GM18505 (cell line): ENCODE results near the gene KCNMA1.

Experiments used
- ATAC-seq: cut with Tn5 transposase; IDR thresholded peaks from one replicate; pipeline ENCODE4 v1.9.1; 2021; ENCODE audit not compliant: unreplicated experiment
- POLR2A ChIP-seq: IDR thresholded peaks from 4 replicates; pipeline ENCODE4 v1.6.1; 2011; ENCODE audit warnings: borderline replicate concordance; ENCODE audit not compliant: insufficient read depth, insufficient read length; ENCODE audit errors: extremely low read depth

Gene KCNMA1

DNA sequence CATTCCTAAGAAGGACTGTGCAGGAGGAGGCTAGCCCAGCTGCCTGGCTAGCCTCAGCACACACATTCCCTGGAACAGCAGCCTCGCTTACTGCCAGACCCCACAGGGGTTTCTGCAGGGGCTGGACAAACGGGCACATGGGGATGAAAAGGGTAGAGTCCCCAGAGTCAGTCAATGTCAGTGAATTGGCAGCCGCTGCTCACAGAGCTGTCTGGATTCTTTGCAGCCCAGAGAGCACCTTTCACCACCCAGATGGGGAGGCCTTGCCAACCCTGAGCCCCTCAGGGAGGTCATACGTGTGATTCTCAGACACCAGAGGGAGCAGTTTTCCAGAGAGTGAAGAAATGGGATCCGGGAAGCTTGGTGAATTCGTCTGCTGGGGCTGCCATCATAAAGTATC lies 143.3 kb downstream of the KCNMA1 start:
- TF ChIP-seq POLR2A, result no peak
- ATAC-seq, result no peak

DNA sequence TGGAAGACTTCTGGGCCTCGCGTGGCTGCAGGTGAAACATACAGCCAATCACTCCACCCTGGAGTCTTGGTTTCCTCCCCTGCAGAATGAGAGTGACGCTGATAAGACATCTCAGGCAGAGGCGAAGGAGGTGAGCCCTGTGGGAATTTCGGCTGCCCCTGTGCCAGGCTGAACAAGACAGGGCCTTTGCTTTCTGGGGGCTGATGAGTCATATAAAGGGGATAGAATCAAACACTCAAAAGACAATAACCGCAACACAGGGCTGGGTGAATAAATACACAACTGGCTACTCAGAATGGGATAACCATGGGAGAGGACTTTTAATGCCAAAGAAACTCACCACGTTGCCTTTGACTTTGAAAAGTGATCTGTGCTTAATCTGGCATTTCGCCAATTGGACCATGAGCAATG lies 143.8 kb downstream of the KCNMA1 start:
- no peak for TF ChIP-seq POLR2A
- no peak for ATAC-seq

DNA sequence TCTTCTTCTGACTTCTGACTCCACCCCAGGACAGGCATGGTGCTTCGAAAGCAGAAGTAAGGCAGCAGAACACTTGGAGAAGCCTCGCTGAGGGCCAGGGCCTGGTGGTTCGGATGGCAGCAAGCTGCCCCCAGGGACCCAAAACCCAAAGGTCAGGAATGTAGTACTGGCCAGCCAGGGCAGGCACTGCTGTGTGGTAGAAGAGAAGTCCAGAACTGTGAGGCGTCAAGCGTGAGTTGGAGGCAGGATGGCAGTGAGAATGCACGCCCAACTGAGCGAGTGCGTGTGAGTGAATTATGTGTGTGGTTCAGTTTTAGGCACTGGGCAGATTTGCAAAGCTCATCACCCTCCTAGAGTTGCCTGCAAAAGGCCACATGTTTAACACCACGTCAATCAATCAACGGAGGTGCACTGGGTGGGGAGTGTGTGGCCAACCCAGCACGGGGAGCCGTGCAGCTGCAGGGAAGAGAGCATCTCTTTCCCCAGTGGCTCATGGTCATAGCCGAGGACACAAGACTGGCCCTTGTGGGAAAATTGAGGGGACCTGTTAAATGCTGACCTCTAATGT lies 144.3 kb downstream of the KCNMA1 start:
- TF ChIP-seq POLR2A, result no peak
- ATAC-seq, result no peak

DNA sequence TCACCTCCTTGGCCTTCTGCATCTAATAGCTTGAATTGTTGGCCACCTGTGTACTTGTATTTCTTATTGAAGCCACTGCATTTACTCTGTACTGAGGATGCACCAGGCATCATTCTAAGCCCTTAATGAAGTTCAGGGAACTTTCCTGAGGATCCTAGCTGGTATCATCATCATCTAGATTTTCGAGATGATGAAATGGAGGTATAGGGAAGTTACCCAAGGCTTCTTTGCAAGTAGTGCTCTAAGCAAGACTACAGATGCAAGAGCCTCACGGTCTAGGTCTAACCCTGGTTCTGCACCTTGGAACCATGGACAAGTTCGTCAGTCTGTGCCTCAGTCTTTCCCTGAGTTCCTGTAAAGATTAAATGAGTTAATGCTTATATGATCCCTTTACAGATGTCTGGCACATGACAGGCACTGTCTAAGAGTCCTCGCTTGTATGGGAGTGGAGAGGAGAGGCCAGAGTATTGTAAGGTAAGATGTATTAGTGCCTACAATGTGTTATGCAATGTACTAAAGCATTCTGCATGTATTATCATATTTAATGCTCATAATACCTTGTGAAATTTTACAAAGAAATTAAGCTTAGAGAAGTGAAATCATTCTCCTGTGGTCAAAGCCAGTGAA lies 145.1 kb downstream of the KCNMA1 start:
- no peak for ATAC-seq
- TF ChIP-seq POLR2A, result no peak

DNA sequence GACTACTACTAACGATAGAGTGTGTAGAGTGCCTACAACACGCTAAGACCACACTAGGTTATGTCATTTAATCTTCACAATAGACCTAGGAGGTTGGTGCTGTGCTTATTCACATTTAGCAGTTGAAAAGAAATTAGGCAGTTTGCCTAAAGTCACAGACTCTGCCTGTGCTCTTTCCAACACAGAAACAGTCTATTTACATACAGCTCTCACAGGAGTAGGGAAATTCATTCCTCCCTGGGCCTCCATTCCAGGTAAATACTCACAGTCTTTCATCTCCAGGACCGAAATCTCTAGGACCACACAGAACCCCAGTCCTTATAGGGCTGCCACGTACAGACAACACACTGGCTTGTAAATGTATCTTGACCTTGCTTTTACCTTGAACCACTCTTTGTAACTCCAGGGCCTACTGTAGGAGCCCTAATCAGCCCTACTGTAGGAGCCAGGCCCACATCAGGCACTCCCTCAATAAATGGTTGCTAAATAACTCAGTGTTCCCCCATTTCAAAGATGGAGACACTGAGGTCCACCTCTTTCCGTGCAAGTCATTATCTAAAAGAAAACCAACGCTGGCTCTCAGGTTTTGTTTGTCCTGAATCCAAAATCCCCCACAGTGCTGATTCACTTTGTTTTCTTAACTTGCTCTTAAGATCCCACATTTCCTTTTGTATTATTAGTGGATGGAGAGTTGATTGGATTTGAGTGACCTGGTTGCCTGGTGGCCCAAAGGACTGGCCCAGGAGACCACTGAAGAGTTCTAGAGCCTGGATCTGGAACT lies 146.9 kb downstream of the KCNMA1 start:
- TF ChIP-seq POLR2A, result no peak

DNA sequence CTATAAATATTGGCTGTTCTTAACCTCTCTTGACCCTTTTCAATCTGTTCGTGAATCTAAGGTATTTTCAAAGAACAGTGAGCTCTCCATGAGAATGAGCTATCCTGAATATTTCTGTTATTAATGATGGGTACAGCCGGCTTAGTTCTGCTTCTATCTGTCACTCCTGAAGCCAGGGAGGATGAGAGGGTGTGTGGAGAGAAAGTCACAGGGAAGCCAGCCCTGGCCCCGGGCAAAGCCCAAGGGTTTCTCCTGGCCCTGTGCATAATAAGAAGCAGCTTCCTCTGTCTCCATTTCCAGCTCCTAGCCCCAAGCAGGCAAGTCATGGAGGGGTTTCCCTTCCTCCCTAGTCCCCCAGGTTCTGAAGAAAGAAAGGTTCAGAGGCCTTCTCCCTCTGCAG lies 151.1 kb downstream of the KCNMA1 start:
- no peak for TF ChIP-seq POLR2A

More for the DNA sequence above, 146.9 kb downstream of the KCNMA1 start:
- no peak for ATAC-seq

DNA sequence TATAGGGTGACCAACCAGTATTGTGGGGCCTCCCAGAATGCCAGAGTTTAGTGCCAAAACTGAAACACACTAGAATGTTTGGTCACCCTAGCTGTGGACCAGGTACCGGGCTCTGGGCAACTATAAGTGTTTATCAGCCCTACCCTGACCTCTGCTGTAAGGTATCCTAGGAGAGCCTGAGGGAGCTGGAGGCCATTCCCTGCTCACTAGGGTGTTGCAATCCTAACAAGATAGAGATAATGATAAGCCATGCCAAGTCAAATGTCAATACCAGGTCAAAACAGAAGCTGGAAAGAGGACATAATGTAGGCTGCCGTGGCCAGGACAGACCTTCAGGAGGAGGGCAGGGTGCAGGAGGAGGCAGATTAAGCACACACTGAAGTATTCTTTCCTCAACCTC lies 151.8 kb downstream of the KCNMA1 start:
- TF ChIP-seq POLR2A, result no peak
- no peak for ATAC-seq

More for the DNA sequence above, 151.1 kb downstream of the KCNMA1 start:
- no peak for ATAC-seq

DNA sequence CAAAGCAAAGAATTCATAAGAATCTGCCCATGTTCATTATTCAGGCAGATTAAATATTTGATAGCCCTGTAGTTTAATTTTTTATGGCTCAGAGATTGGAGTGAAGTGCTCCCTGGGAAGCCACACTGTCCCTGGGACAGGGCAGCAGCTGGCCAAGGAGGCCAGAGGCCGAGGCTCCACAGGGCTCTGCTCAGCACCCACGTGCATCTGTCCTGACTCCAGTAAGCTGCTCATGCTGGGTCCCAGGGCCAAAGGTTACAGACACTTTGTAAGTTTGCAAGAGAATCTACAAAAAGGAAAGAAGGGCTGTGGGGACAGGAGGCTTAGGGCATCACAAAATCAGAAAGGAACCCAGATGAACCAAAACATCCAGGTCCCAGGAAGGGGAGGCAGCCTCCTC lies 155.5 kb downstream of the KCNMA1 start:
- no peak for TF ChIP-seq POLR2A
- no peak for ATAC-seq

DNA sequence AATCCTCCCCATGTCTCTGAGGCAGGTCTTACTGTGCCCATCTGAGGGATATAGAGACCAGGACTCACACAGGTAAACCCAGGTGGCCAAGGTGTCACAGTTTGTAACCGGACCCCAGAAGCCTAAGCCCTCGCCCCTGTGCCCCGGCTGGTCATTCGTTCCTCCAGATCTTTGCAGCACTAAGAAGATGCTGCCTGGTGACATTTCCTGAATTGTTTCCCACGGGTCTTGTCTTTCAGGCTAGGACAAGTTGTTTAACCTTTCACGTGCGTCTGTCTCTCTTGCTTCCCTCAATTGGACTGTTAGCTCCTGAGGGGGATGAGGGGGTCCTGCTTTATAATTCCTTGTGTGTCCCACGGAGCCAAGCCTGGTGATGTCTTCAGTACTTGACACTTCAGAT lies 158.0 kb downstream of the KCNMA1 start:
- TF ChIP-seq POLR2A, result no peak
- ATAC-seq, result no peak

DNA sequence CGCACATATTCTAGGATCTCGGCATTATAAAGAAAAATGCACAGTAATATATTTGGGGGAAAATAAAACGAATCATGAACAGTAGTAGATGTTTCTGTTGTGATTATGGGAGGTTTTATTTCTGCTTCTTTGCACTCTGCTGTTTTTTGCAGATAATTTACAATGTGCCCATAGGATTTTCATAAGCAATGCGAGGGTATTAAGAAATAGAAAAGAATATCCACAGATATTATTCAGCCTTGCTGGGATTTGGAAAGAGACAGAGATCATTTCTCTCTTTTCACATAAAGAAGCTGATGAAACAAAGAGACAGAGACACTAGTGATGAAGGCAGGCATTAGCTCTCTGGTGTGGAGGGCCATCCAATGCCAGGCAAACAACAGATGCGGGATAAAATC lies 158.6 kb downstream of the KCNMA1 start:
- TF ChIP-seq POLR2A, result no peak
- ATAC-seq, result no peak

DNA sequence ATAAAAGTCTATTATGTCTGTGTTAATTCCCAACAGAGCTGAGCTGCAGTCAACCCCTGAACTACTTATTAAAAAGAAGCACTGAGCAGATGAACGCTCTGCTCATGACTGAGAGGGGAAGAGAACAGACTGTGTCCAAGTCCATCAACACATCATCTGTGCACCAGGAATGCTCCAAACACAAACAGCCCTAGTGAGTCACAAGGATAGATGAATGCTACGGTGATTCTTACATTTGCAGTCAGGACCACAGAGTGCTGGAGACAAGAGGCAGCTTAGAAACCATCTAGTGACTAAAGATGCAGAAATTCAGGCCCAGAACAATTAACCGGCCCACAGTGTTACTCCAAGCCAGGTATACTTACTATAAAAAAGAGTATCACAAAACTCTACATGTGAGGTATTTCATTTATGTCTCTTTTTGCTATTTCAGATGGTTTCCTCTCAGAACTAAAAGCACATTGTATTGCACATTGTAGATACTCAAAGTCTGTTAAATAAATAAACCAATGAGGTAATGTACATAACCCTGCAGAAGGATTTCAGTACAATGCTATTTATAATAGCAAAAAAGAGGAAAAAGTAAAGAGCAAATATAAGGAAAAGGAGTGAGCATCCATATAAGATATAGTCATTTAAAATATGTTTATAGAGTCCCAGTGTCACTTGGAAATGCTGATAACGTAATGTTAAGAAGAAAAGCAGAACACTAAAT lies 159.2 kb downstream of the KCNMA1 start:
- no peak for TF ChIP-seq POLR2A
- ATAC-seq, result no peak

DNA sequence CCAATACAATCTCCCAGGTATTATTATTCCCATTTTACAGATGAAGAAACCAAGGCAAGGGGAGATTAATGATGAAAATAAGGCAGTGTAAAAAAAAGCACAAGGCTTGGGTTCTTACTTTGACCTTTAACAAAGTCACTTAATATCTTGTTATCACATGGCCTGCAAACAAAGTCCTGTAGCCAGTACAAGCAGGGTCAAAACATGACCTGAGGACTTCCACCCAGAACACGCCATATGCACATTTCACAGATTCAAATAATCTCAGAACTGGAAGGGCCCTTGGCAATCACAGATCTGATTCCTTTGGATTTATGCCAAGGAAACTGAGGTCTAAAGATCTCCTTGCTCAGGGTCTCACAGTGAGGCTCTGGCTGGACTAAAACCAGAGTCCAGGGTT lies 162.1 kb downstream of the KCNMA1 start:
- TF ChIP-seq POLR2A, result no peak
- ATAC-seq, result no peak

DNA sequence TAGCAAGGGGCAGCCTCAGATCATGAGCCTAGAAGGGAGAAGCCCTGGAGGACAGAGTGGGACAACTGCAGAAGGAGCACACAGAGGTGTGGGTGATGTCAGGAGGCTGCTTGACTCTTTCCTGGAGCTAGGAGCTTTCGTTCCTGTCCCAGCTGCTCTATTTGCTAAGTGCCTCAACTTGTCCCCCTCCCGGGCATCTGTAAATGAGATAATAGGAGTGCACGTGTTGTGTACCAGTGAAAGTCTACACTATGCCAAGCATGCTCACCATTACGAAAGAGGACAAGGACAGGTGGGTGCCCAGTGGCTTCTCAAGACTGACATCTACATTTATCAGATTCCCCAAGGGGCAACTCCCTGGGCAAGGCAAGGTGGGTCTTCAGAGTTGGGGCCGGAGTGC lies 162.7 kb downstream of the KCNMA1 start:
- ATAC-seq, result no peak
- TF ChIP-seq POLR2A, result no peak

DNA sequence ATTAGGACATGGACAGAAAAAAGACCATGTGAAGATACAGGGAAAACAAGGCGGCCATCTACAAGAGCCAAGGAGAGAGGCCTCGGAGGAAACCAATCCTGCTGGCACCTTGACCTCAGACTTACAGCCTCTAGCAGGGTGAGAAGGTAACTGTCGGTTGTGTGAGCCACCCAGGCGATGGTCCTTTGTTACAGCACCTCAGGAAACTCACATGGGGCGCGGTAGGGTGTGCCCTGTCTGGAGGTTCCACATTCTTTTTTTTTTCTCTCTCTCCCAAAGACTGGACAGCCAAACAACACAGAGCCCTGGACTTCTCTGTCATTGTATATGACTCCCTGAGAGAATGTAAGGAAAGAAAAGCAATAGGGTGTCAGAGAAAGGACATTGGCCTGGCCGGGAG lies 163.2 kb downstream of the KCNMA1 start:
- TF ChIP-seq POLR2A, result no peak
- no peak for ATAC-seq

DNA sequence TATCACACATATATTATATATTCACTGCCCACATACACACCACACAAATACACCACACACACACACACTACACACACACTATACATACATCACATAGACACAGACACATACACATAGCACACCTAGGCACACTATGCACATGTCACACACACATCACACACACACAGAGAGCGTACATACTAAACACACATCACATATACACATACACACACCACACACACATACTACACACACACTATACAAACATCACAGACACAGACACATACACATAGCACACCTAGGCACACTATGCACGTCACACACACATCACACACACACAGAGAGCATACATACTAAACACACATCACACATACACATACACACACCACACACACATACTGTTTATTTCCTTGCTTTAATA lies 165.5 kb downstream of the KCNMA1 start:
- no peak for ATAC-seq
- no peak for TF ChIP-seq POLR2A
